ENCODE measurements around the gene TSPAN14.

Gene TSPAN14

DNA sequence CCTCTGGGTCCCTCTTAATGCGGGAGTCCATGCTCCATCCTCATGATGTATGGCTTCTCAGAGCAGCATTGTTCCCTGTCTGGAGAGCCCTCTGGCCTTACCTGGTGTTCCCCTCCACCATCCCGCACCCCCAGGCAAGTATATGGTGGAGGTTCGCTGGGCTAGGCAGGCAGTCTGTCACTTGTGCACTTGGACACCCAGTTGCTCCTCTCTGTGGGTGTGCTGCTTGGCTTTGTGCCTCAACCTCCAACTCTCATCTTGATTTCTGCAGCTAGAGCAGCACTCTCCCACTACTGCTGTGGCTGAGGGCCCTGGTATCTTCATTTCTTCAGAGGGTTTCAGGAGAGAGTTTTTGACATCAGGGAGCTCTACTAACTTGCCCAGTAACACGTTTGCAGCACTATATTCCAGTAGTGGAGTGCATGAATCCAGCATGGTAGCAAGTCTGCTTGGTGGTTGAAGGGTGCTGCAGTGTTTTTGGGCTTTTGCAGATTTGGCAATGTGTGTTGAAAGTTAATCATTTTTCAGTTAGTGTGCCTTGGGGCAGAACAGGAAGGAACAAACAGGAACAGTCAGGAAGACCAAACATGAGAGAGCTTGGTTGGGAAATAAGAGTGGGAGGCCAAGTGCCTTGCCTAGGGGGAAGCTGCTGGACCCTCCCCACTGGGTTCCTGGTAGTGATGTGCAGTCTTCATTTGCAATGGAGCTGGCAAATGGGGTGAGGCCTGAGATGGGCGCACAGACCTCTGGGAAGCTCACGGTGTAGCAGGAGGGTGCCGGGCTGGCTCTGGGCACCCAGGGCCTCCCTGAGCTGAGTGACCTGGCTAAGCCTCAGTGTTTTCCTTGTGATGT lies 37.4 kb downstream of the TSPAN14 start:
- no peak for ATAC-seq

GRCh38 chr10:80492848-80493521 lies 38.9 kb downstream of the TSPAN14 start:
- ATAC-seq, result peak in 1 of 2 donors; percentile 9

DNA sequence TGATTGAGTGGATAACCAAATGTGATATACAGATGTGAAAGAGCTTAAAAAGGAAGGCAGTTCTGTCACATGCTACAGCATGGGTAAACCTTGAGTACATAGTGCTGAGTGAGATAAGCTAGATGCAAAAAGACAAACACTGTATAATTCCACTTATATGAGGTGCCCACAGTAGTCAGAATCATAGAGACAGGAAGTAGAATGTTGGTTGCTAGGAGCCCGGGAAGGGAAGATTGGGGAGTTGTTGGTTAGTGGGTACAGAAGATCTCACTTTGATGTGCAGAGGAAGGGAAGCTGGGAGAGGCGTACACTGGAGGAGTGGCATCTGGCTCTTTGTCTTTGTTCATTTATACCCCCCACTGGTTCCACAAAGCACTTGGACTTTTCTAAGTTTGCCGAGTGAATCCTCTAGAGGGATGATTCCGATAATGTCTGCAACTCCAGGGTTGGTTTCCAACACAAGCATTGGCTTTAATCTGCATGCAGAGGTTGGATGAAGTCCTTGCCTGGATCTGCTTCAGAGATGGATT lies 39.5 kb downstream of the TSPAN14 start:
- ATAC-seq, result peak; percentile 41 to 56

DNA sequence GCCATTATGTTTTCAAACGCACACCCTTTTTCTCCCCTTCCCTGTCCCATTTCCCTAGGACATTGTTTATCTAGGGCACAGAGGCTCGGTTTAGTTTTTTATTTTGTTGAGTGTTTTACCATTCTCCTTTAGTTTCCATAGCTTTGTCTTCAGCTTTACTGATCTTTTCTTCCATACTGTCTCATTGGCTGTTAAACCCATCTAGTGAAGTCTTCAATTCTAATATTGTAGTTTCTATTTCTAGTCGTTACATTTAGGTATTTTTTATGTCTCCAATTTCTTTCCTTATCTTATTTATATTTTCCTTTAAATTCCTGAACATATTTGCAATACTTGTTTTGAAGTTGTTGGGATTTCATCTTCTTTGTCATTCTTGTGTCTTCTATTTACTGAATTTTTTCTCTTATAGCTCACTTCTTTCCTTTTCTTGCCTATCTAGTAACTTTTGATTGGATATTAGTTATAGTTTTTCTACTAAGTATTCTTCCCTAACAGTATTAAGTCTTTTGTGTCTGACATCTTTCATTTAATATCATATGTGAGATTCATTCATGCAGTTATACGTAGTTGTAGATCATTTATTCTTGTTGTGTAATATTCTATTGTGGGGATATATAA lies 42.6 kb downstream of the TSPAN14 start:
- ATAC-seq, result no peak

- ATAC-seq, result no peak
Measured at GRCh38 chr10:80497187-80498077, 43.3 kb downstream of the TSPAN14 start.

DNA sequence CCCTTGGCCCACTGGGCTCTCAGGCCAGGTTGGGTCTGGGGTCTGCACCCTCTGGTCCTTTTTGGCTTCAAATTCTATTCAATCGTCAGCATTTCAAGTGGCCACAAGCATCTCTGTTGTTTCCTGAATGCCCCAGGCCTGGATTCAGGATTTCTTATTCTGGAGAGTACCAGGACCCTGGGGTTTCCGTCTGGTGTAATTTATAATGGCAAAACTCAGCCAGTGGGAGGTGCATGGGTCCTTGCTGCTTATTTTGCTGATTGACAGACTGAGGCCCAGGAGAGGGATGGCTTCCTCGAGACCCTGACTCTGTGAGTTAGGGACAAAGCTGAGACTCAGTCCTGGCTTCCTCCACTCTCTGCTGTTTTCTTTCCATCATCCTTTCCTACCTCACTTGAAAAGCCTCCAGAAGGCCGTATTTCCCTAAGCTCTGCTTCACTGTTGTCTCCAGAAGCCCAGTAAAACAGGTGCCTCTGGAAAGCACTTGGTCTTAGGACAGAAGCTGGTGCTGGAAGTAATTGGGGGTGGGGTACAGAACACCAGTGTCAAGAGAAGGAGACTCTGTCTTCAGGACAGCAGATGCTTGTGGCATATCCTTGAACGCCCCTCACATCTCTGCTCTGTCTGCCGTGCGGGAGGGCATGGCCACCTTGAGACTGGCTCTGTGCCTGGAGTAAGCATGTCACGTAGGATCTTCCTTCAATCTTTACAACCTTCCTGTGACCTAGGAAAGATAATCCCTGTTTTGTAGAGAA lies 44.1 kb downstream of the TSPAN14 start:
- peak; percentile 12 to 21 for ATAC-seq

GRCh38 chr10:80498833-80499741 lies 45.0 kb downstream of the TSPAN14 start:
- peak; percentile 84 to 89 for ATAC-seq

GRCh38 chr10:80500572-80501380 lies 46.7 kb downstream of the TSPAN14 start:
- peak; percentile 49 to 60 for ATAC-seq

DNA sequence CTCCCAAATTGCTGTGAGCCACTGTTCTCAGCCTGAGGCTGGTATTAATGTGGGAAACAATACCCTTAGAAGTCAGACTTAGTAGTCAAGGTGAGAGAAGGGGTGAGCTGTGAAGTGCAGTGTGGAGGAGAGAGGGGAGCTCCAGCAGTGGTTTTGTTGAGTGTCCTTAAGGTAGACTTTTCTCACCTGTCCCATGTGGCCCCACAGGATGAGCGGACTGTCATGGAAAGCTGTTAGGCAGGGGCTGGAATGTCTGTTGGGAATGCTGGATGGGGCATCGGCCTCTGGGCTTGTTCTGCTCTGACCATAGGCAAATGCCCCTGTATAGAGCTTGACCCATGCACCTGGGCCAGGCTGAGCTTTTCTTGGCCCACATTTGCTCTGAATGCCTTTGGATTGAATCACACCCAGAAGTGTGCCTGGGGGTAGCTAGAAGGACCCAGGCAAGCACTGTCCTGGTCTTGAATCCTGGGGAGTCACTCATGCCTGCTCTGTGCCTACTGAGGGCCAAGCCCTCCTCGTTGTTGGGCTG lies 47.3 kb downstream of the TSPAN14 start:
- ATAC-seq, result no peak

GRCh38 chr10:80501913-80502521 lies 47.9 kb downstream of the TSPAN14 start:
- no peak for ATAC-seq

GRCh38 chr10:80502621-80503583 lies 48.8 kb downstream of the TSPAN14 start:
- ATAC-seq, result no peak

- ATAC-seq, result no peak
Measured at GRCh38 chr10:80503584-80504157, 49.6 kb downstream of the TSPAN14 start.

- no peak for ATAC-seq
Measured at GRCh38 chr10:80504158-80504811, 50.2 kb downstream of the TSPAN14 start.

DNA sequence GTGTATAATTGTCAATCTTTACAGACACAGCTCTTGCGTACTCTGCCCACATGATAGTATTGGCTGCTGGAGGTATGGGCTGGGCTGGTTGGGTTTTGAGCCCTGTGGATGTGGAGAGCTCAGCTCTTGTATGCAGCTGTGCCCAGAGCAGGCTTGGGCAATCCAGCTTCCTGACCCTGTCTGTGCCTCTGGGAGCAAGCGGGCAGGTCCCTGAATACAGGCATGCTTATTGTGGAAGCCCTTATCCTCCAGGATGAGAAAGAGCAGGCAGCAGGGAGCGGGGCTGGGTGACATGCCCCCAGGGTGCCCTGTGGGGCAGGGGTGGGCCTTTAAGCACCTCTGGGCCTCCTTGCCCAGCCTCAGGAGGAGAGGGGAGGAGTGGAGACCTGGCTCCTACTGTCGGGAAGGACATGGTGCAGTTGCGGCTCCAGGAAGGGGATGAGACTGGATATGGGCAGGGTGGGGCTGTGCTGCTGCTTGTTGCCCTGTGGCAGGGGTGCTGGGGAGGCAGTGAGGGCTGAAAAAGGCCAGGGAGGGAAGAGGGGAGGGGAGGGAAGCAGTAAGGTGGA lies 50.9 kb downstream of the TSPAN14 start:
- ATAC-seq, result no peak

- ATAC-seq, result no peak
Measured at GRCh38 chr10:80506189-80506575, 52.1 kb downstream of the TSPAN14 start.

- no peak for ATAC-seq
Measured at GRCh38 chr10:80506836-80507487, 52.9 kb downstream of the TSPAN14 start.
